ENCODE data around the gene CPT1A.
"Not testable (repeated sequence)": the region's sequence is repeated elsewhere in the genome, so short reads cannot be mapped to it uniquely, and the experiment has no call there.

The CPT1A gene

GRCh38 chr11:68841718-68842426, at the start of gene CPT1A:
Gene CPT1A (minus strand): TSS chr11:68841916. CDS start chr11:68815474, 26,442 bp downstream.
- peak in 8 of 14 donors; percentile 9 to 53 (median 30) for DNase-seq

- DNase-seq = peak in 7 of 14 donors; percentile 3 to 25 (median 19)
Observed at GRCh38 chr11:68890490-68891231, 48.9 kb upstream of the CPT1A start.

- DNase-seq = no peak
Observed at GRCh38 chr11:68889948-68890446, 48.3 kb upstream of the CPT1A start.

GRCh38 chr11:68884827-68885226, 43.1 kb upstream of the CPT1A start:
- DNase-seq = not testable (repeated sequence)

- no peak for DNase-seq
Observed at GRCh38 chr11:68882391-68882790, 40.7 kb upstream of the CPT1A start.

- DNase-seq = no peak
Observed at GRCh38 chr11:68881320-68881719, 39.6 kb upstream of the CPT1A start.

GRCh38 chr11:68880851-68881250, 39.1 kb upstream of the CPT1A start:
- no peak for DNase-seq

- no peak for DNase-seq
Observed at GRCh38 chr11:68878022-68878421, 36.3 kb upstream of the CPT1A start.

GRCh38 chr11:68872216-68873003, 30.7 kb upstream of the CPT1A start:
- DNase-seq = no peak

- no peak for DNase-seq
Observed at GRCh38 chr11:68870470-68870869, 28.8 kb upstream of the CPT1A start.

GRCh38 chr11:68868221-68868835, 26.6 kb upstream of the CPT1A start:
- DNase-seq = no peak

- no peak for DNase-seq
Observed at GRCh38 chr11:68867066-68867465, 25.4 kb upstream of the CPT1A start.

- DNase-seq = no peak
Observed at GRCh38 chr11:68865241-68865640, 23.5 kb upstream of the CPT1A start.

GRCh38 chr11:68863553-68864265, 22.0 kb upstream of the CPT1A start:
- no peak for DNase-seq

- DNase-seq = no peak
Observed at GRCh38 chr11:68862421-68862820, 20.7 kb upstream of the CPT1A start.

GRCh38 chr11:68859123-68859522, 17.4 kb upstream of the CPT1A start:
- DNase-seq = no peak

- no peak for DNase-seq
Observed at GRCh38 chr11:68857037-68857586, 15.4 kb upstream of the CPT1A start.

GRCh38 chr11:68856425-68857030, 14.8 kb upstream of the CPT1A start:
- DNase-seq = not testable (repeated sequence)

GRCh38 chr11:68855205-68855981, 13.7 kb upstream of the CPT1A start:
- peak in 3 of 14 donors; percentile 12 to 21 (median 12) for DNase-seq

Measured in C1 segment of cervical spinal cord (tissue), 14 donors.